NCI-H2227 (cell line): Measurements from ENCODE around the gene NAP1L1.

Experiments used
- DNase-seq: peaks from one replicate; lab custom pipeline; 2025; ENCODE audit not compliant: unreplicated experiment; lab: John Stamatoyannopoulos, UW

NAP1L1 gene

GRCh38 chr12:76041406-76041805 is 43.1 kb downstream of the NAP1L1 start:
- no peak for DNase-seq

GRCh38 chr12:76040461-76040860 is 44.0 kb downstream of the NAP1L1 start:
- no peak for DNase-seq

GRCh38 chr12:76038176-76038575 is 46.3 kb downstream of the NAP1L1 start:
- no peak for DNase-seq

- DNase-seq: peak; percentile 82
Observed at GRCh38 chr12:76037130-76038103, 47.1 kb downstream of the NAP1L1 start.

GRCh38 chr12:76035045-76035444 is 49.4 kb downstream of the NAP1L1 start:
- no peak for DNase-seq

- DNase-seq: no peak
Observed at GRCh38 chr12:76033081-76034011, 51.1 kb downstream of the NAP1L1 start.

- no peak for DNase-seq
Observed at GRCh38 chr12:76032043-76032981, 52.2 kb downstream of the NAP1L1 start.

- peak; percentile 84 for DNase-seq
Observed at GRCh38 chr12:76031414-76032042, 53.0 kb downstream of the NAP1L1 start, which contains the start of gene PHLDA1. PHLDA1 (minus strand) TSS chr12:76031776.

GRCh38 chr12:76031081-76031413 is 53.4 kb downstream of the NAP1L1 start:
- DNase-seq: no peak

GRCh38 chr12:76030341-76031080 is 54.0 kb downstream of the NAP1L1 start:
- peak; percentile 51 for DNase-seq

GRCh38 chr12:76029982-76030340 is 54.5 kb downstream of the NAP1L1 start:
- DNase-seq: peak; percentile 20

- no peak for DNase-seq
Observed at GRCh38 chr12:76028571-76029277, 55.8 kb downstream of the NAP1L1 start.

- no peak for DNase-seq
Observed at GRCh38 chr12:76026643-76027063, 57.8 kb downstream of the NAP1L1 start.

GRCh38 chr12:76025601-76026575 is 58.6 kb downstream of the NAP1L1 start:
- DNase-seq: no peak

GRCh38 chr12:76024942-76025600 is 59.4 kb downstream of the NAP1L1 start:
- DNase-seq: no peak

- DNase-seq: no peak
Observed at GRCh38 chr12:76024102-76024781, 60.2 kb downstream of the NAP1L1 start.
